Transverse colon (tissue), 3 donors: ENCODE data around the gene PPP6R3.

ENCODE experiments used
- EP300 ChIP-seq: sonication (generic); formaldehyde crosslinking; IDR thresholded peaks from one replicate; pipeline ENCODE4 v1.6.1; 2017; ENCODE audit warnings: antibody characterized with exemption, low read depth
- POLR2A ChIP-seq: fragments of 450-650 bp; IDR thresholded peaks from one replicate; pipeline ENCODE4 v1.6.1; 2016; ENCODE audit warnings: antibody characterized with exemption, mild to moderate bottlenecking, moderate library complexity
- TF ChIP-seq, protein P1 (sequence below), 5 experiments: fragments of 200-600 bp in 3 of 5; fragments of 450-650 bp in 2 of 5; sonication (generic) in 3 of 5; IDR thresholded peaks; 1 replicate in 2 of 5; 2 replicates in 3 of 5; pipeline ENCODE4 v1.5.1; 2016 to 2017; ENCODE audit warnings: antibody characterized with exemption in 5 of 5, inconsistent platforms in 3 of 5, mild to moderate bottlenecking in 2 of 5, moderate library complexity in 1 of 5

GRCh38 chr11:68446046-68446725 lies 14.4 kb upstream of the PPP6R3 start:
- TF ChIP-seq POLR2A (no peak), EP300 (no peak)
- TF ChIP-seq, protein P1, sequence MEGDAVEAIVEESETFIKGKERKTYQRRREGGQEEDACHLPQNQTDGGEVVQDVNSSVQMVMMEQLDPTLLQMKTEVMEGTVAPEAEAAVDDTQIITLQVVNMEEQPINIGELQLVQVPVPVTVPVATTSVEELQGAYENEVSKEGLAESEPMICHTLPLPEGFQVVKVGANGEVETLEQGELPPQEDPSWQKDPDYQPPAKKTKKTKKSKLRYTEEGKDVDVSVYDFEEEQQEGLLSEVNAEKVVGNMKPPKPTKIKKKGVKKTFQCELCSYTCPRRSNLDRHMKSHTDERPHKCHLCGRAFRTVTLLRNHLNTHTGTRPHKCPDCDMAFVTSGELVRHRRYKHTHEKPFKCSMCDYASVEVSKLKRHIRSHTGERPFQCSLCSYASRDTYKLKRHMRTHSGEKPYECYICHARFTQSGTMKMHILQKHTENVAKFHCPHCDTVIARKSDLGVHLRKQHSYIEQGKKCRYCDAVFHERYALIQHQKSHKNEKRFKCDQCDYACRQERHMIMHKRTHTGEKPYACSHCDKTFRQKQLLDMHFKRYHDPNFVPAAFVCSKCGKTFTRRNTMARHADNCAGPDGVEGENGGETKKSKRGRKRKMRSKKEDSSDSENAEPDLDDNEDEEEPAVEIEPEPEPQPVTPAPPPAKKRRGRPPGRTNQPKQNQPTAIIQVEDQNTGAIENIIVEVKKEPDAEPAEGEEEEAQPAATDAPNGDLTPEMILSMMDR (IDR thresholded peaks at IDR 0.05): no peak
